Right cardiac atrium (tissue), 5 donors: ENCODE results near the gene ZIC4. TPM values are rescaled to one million over a fixed set of nuclear protein-coding genes. Genes with fewer than 3 reads are reported as not detected.

Experiments
- ATAC-seq, 2 donors: fragments of 200-7000 bp; cut with Tn5 transposase; one replicate each; pipeline versions ENCODE4 v1.8.0 to v1.9.1; 2020; ENCODE audit warnings: moderate library complexity in 2 of 2, mild to moderate bottlenecking in 1 of 2
- DNase-seq, 3 donors: peaks; one replicate each; pipeline ENCODE4 v3.0.0-alpha.2; 2020
- H3K27ac ChIP-seq: one replicate; pipeline ENCODE4 v1.5.1; 2013; ENCODE audit warnings: mild to moderate bottlenecking, low read length, control low read depth, moderate library complexity
- H3K27me3 ChIP-seq: one replicate; pipeline ENCODE4 v1.6.1; 2013; ENCODE audit not compliant: control insufficient read depth, insufficient read depth
- H3K4me1 ChIP-seq: one replicate; pipeline ENCODE4 v1.6.1; 2013; ENCODE audit warnings: low read length; ENCODE audit not compliant: control insufficient read depth, insufficient read depth
- H3K4me3 ChIP-seq: one replicate; pipeline ENCODE4 v1.5.1; 2013; ENCODE audit warnings: low read length, control low read depth
- H3K9me3 ChIP-seq: one replicate; pipeline ENCODE4 v1.6.1; 2013; ENCODE audit warnings: low read length; ENCODE audit not compliant: control insufficient read depth
- WGBS: extraction: QIAGEN DNeasy Blood & Tissue Kit; methylation state at CpG from one replicate; pipeline ENCODE4 v1.1.7; 2013; 5-methylcytosine and 5-hydroxymethylcytosine counted together
- intact Hi-C, 4 donors: fragments of 100-400 bp; cut with DNase I; formaldehyde crosslinking; loops; one replicate each; pipeline versions ENCODE4 v1.11.0 to v1.14.0; 2022 to 2023
- polyA plus RNA-seq: library from polyadenylated mRNA; stranded (reverse); fragments of 200-250 nt; gene quantifications from one replicate; pipeline ENCODE4 v1.2.3, GENCODE V29; 2013
- total RNA-seq, 4 donors: library from RNA; stranded (reverse); fragmentation: NEBNext Ultra II Directional; extraction: Animal tissue kit (Norgen Biotek cat#: 25700); gene quantifications; one replicate each; pipeline ENCODE4 v1.2.1, GENCODE V29; 2021
- donor health status: healthy with polysubstance abuse.
- donor health status: DM: no; HTN: yes; CAD: no.
- donor health status: DM: no; HTN: no; CAD: no.
- donor health status: DM: no; HTN: yes; CAD: no; lungs with severe emphysema.
- donor health status: DM: yes; HTN: yes; CAD: no.

Gene ZIC4
- total and polyA plus RNA-seq, 5 donors: not detected

DNA sequence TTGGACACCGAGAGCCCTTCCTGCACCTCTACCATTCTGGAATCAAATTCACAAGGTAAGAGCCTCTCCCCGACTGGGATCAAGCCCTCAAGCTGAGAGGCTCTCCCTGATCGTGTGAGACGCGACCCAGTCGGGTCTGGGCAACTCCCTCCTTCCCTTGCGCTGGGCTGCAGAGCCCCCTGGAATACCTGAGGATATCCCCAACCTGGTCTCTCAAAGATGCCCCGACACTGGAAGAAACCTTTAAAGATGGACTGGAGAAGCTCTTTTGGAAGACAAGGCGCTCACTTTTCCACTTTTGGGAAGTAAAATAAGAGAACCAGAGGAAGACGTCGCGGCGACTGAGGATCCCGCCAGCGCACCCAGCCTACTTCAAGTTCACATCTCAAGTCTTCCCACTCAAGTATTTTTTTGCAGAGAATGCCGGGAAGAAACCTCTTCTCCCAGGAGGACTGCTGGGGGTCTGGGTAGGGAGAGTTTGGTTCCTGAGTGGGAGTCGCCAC lies 33.8 kb downstream of the ZIC4 start:
- Histone ChIP-seq H3K4me1 (no peaks in the 10 kb centered on the region), H3K9me3 (no peaks in the 10 kb centered on the region), H3K27me3 (peaks cover 5% of the 10 kb centered on the region), H3K4me3 (no peak overlapping the region), H3K27ac (no peak overlapping the region)
- intact Hi-C loops: no loop called here
- ATAC-seq (no peak), DNase-seq (no peak)
- WGBS: 3% methylated on average over 17 of the region's 17 CpGs

DNA sequence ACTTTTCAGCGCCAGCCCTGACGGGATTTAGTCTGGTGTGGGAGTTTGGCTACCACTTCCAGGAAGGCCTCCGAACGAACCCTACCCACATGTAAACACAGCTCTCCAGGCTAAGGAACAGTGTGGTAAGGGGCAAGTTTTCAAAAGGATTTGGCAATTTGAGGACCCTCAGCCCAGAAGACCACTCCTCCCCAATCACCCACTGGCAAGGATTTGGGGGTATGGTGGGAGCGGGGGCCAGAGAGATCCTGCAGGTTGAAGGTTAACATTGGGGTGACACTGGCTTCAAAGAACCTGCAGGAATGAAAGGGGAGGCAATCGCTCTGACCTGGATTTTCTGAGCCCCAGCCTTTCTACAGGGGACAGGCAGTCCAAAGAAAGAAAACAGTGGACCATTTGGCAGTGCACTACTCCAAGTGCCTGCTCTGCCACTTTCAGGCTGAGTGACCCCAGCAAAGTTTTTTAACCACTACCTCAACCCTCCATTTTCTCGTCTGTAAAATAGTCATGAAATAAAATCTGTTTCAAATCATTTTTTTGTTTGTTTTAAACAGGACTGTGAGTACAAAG lies 34.5 kb downstream of the ZIC4 start:
- ATAC-seq: no peak
- Histone ChIP-seq H3K4me3 (no peak overlapping the region), H3K27me3 (peaks cover 5% of the 10 kb centered on the region), H3K9me3 (no peaks in the 10 kb centered on the region), H3K4me1 (no peaks in the 10 kb centered on the region), H3K27ac (no peak overlapping the region)
- WGBS: 3% methylated on average over 7 of the region's 7 CpGs
- no peak for DNase-seq
- intact Hi-C loops: no loop called here

DNA sequence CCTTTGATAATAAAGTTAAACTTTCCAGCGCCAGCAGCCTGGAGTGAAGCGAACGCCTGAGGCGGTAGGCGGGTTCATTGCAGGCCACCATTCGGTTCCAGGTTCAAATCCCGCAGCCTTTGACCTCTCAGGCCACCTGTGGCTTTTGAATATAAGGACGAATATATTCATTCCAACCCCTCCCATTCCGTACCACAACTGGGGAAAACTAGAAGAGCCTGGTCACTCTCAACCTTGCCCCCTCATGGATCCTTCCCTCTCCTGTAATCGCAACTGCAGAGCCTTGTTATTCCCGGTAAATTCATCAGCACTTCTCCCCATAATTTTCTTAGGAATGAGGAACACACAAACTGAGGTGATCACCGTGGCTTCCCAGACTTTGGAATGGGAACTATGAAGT lies 35.2 kb downstream of the ZIC4 start:
- intact Hi-C loops: no loop called here
- Histone ChIP-seq H3K9me3 (no peaks in the 10 kb centered on the region), H3K4me3 (no peak overlapping the region), H3K27ac (no peak overlapping the region), H3K27me3 (peaks cover 5% of the 10 kb centered on the region), H3K4me1 (no peaks in the 10 kb centered on the region)
- WGBS: 5% methylated on average over 12 of the region's 12 CpGs
- no peak for ATAC-seq
- no peak for DNase-seq

DNA sequence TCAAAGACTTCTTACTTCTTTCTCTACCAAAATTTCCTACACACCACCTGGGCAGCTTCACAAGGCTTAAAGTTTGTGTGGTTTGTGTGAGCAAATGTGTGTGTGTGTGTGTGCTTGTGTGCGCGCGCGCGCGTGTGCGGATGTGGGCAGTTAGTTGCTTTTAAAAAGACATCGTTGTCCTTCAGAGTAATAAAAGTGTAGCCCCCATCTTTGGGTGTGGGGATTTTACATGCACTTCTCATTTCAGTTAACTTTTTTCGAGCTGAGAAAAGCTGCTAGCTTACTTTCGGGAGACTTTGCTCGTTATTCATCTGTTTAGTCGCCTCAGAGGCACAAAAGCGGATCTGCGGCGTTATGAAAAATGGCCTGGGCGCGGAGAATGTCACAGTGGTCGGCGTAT lies 36.0 kb downstream of the ZIC4 start:
- Histone ChIP-seq H3K27ac (no peak overlapping the region), H3K4me3 (peak overlapping the region; percentile 25), H3K27me3 (peaks cover 2% of the 10 kb centered on the region), H3K4me1 (no peaks in the 10 kb centered on the region), H3K9me3 (no peaks in the 10 kb centered on the region)
- intact Hi-C loops: no loop called here
- DNase-seq (no peak), ATAC-seq (no peak)
- WGBS: 8% methylated on average over 19 of the region's 19 CpGs

DNA sequence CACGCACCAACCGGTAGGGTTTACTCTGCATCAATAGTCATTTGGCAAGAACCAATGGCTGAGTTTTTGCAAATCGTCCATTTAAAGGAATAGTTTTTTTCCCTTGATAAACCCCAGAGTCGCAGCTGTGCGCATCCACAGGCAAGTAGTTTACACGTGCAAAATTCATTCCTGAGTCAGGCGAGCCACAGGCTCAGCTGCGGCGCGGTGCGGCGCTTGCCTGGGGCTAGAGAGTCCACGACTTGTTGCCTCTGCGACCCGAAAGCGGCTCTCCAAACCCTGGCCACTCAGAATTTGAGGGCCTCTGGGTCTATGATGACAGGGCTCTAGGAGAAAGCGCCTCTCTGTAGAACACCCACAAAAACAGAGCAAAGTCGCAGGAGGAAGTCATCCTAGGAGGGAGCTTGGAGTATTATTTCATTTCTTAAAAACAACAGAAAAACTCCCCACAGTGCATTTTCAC lies 36.7 kb downstream of the ZIC4 start:
- Histone ChIP-seq H3K4me1 (no peaks in the 10 kb centered on the region), H3K9me3 (no peaks in the 10 kb centered on the region), H3K4me3 (no peak overlapping the region), H3K27ac (no peak overlapping the region), H3K27me3 (peaks cover 2% of the 10 kb centered on the region)
- DNase-seq: no peak
- intact Hi-C loops: no loop called here
- ATAC-seq: no peak
- 6% methylated on average over 18 of the region's 18 CpGs for WGBS

DNA sequence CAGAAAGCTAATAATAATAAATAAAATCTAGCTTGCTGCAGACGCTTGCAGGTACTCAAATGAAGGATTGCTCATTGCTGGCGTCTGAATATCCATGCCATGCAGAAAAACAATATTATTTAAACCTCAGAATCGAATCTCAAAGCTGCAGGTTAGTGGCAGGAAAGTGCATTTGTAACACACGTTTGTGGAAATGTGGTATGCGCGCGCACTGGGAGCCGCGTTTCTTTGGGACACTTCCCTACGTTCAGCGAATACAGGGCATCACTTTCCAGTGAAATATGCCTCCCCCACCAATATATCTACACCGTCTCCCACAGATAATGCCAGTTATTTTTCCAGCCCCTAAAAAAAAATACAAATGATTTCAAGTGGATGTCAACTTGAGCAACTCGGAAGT lies 37.1 kb downstream of the ZIC4 start:
- H3K27ac ChIP-seq: no peak overlapping the region
- no peak for DNase-seq
- H3K4me1 ChIP-seq: no peaks in the 10 kb centered on the region
- no peak overlapping the region for H3K4me3 ChIP-seq
- intact Hi-C loops: no loop called here
- ATAC-seq: no peak
- no peaks in the 10 kb centered on the region for H3K9me3 ChIP-seq
- 8% methylated on average over 13 of the region's 13 CpGs for WGBS
- peaks cover 2% of the 10 kb centered on the region for H3K27me3 ChIP-seq

DNA sequence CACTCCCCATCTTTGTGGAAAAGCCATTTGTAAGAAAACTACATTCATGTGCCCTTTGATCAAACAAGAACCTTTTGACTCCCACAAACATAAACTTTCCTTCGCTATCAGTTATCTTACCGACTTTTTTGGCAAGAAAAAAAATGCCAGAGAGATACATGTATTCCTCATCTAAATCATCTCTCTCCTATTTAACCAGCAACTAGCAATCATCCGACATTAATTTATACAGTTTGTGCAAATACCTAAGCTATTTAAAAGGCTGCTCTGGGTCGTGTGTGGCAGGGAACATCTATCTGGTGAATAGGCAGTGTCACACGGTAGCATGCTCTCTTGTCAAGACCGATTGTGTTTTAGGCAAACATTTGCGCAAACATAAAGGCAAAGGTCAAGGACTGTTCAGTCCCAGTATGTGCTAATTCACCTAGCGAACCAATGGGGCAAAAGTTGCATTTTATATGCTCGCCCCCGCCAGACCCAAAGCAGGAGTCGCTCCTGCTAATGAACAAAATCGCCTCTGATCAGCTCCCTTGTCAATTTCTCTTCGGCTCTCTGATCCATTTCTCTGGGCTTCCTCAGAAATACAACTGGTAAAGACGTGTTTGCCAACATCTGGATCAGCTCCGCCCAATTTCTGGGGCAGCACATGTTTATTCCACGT lies 37.7 kb downstream of the ZIC4 start:
- 4% methylated on average over 16 of the region's 16 CpGs for WGBS
- Histone ChIP-seq H3K4me3 (no peak overlapping the region), H3K4me1 (no peaks in the 10 kb centered on the region), H3K27ac (no peak overlapping the region), H3K27me3 (peaks cover 2% of the 10 kb centered on the region), H3K9me3 (no peaks in the 10 kb centered on the region)
- intact Hi-C loops: no loop called here
- ATAC-seq (no peak), DNase-seq (no peak)

DNA sequence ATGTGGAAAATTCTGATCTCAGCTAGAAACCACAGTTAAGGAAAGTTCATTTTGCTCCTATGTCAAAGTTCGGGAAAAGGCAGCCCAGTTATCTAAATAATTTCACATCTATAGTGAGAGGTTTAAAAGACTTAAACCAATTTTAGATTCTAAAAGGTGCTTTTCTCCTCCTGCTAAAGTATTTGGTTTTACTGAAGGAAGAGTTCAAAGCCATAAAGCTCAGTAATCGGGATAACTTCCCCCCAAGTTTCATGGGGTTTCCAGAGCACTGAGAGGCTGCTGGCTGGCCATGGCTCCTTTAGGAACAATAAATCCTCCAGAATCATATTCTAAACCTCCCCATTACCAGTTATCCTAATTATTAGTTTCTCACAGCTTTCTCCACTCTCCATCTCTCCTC lies 38.2 kb downstream of the ZIC4 start:
- intact Hi-C loops: no loop called here
- Histone ChIP-seq H3K27me3 (peaks cover 2% of the 10 kb centered on the region), H3K4me1 (no peaks in the 10 kb centered on the region), H3K9me3 (no peaks in the 10 kb centered on the region), H3K4me3 (no peak overlapping the region), H3K27ac (no peak overlapping the region)
- WGBS: 6% methylated on average over 2 of the region's 2 CpGs
- no peak for ATAC-seq
- no peak for DNase-seq

DNA sequence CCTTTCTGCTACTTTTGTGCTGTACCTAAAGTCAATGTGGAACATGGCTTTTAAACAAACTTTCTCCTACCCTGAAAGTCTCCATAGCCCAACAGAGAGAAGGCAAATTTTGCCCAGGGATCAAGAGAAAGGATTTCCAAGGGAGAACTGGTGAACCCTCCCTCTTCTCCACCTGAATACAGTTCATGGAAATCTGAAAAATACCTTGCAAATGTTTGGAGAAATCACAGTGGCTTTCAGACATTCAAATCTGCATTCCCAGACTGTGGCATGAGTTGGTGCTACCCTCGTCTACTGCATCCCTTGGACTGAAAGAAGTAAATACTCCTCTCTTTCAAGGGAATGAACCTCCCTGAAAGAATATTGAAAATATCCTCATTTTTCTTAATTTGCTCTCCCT lies 38.7 kb downstream of the ZIC4 start:
- no peak for DNase-seq
- H3K27me3 ChIP-seq: peaks cover 2% of the 10 kb centered on the region
- H3K27ac ChIP-seq: no peak overlapping the region
- ATAC-seq: no peak
- no peaks in the 10 kb centered on the region for H3K9me3 ChIP-seq
- H3K4me3 ChIP-seq: no peak overlapping the region
- intact Hi-C loops: no loop called here
- WGBS: 14% methylated on average over 1 of the region's 1 CpG
- no peaks in the 10 kb centered on the region for H3K4me1 ChIP-seq

DNA sequence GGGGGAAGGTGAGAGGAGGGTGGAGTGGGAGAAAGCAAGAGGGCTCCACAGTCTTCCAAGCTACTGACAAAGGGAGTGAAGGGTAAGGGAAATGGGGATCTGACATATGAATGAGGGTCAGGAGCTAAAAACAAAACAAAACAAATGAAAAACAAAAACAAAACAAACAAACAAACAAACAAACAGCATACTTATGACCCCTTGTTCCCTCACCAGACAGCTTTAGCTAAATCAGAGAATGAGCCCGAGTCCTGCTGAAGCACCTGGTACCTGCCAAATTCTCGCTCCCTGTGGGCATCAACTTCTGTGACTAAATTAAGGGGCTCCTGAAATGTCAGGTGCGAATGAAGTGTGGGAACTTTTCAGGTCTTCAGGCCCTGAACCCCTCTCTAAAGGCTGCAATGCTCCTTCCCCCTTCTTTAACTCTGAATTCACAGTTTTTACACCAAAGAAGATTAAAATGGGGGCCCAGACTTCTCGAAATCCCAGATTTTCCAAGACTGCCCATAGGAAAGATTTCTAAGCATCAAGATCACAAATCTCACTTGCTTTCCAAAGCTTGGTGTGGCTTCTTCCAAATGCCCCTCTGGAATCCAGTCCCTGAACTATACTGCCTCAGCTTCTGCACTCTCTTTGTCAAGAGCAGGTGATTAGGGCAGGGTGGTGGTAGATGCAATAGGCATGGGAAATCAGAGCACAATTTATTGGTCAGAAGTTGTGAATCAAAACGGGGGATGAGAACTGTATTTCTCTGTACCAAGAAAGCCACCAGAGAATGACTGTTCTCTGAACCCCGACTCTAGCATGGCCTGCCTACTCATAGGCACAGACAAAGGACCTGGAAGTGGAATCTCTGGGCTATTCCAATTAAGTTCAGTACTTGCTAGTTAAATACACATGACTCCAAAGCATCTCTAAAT lies 40.9 kb downstream of the ZIC4 start:
- 46% methylated on average over 6 of the region's 6 CpGs for WGBS
- ATAC-seq (no peak), DNase-seq (no peak)
- Histone ChIP-seq H3K27me3 (peaks cover 2% of the 10 kb centered on the region), H3K27ac (no peak overlapping the region), H3K4me1 (no peaks in the 10 kb centered on the region), H3K4me3 (no peak overlapping the region), H3K9me3 (no peaks in the 10 kb centered on the region)
- intact Hi-C loops: no loop called here

DNA sequence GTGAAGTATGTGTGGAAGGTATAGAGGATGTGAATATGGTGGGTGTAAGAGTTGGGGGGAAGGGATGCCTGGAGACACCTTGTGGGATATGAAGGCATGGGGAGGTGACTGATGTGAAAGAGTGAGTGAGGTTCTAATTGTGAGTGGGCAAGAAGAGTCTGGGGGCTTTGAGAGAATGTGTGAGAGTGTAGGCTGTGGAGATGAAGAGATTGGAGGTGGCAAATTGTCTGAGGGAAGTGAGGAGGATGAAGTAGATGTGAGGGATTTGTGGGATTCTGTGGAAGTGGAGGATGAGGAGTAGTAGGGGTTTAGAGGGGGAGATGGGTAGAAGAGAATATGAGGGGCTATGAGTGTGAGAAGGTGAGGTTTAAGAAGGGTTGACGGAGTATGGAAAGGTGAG lies 41.6 kb downstream of the ZIC4 start:
- Histone ChIP-seq H3K27me3 (peaks cover 2% of the 10 kb centered on the region), H3K4me1 (no peaks in the 10 kb centered on the region), H3K4me3 (no peak overlapping the region), H3K9me3 (no peaks in the 10 kb centered on the region), H3K27ac (no peak overlapping the region)
- DNase-seq: no peak
- WGBS: 29% methylated on average over 1 of the region's 1 CpG
- intact Hi-C loops: no loop called here
- no peak for ATAC-seq
